Activated T-helper 17 cell treated with anti-CD3 and anti-CD28 coated beads, Interleukin-2, amount 50 U/mL, for 72 hours (primary cell): Measurements from ENCODE around the gene PARVB. TPM values are rescaled to one million over a fixed set of nuclear protein-coding genes. Genes with fewer than 3 reads are reported as not detected.
A peak's percentile ranks its signal among the peaks of the same experiment; 100 is the strongest.
"Not testable (repeated sequence)": the region's sequence is repeated elsewhere in the genome, so short reads cannot be mapped to it uniquely, and the experiment has no call there.

Experiments used
- ATAC-seq: fragments of 150-1000 bp; cut with Tn5 transposase; replicated peaks from 2 replicates; pipeline ENCODE4 v1.10.0; 2021; ENCODE audit warnings: mild to moderate bottlenecking, moderate library complexity
- H3K27ac Mint-ChIP-seq: one replicate; pipeline ENCODE4 v1.8.0; 2022; ENCODE audit warnings: mixed read lengths
- H3K27me3 Mint-ChIP-seq: one replicate; pipeline ENCODE4 v1.8.0; 2022; ENCODE audit warnings: mixed read lengths
- H3K36me3 Mint-ChIP-seq: one replicate; pipeline ENCODE4 v1.8.0; 2022; ENCODE audit warnings: low read depth, mild to moderate bottlenecking, mixed read lengths
- H3K4me1 Mint-ChIP-seq: one replicate; pipeline ENCODE4 v1.8.0; 2022; ENCODE audit warnings: mixed read lengths
- H3K4me3 Mint-ChIP-seq: one replicate; pipeline ENCODE4 v1.8.0; 2022; ENCODE audit warnings: mild to moderate bottlenecking, mixed read lengths
- H3K9me3 Mint-ChIP-seq: one replicate; pipeline ENCODE4 v1.8.0; 2022; ENCODE audit warnings: mixed read lengths
- total RNA-seq, 2 donors: library from RNA; stranded (reverse); gene quantifications; one replicate each; pipeline ENCODE4 v1.2.3, GENCODE V29; 2022

The PARVB gene
- total RNA-seq, 2 donors from 2014 or later: 50.2 to 66.1 TPM

GRCh38 chr22:44103735-44104480 lies 79.8 kb downstream of the PARVB start:
- Mint-ChIP-seq H3K27me3 (no peaks in the 10 kb centered on the region), H3K27ac (no peak overlapping the region), H3K4me3 (no peak overlapping the region), H3K9me3 (no peaks in the 10 kb centered on the region), H3K36me3 (peaks cover 7% of the 10 kb centered on the region), H3K4me1 (peaks cover 12% of the 10 kb centered on the region)
- no peak for ATAC-seq

DNA sequence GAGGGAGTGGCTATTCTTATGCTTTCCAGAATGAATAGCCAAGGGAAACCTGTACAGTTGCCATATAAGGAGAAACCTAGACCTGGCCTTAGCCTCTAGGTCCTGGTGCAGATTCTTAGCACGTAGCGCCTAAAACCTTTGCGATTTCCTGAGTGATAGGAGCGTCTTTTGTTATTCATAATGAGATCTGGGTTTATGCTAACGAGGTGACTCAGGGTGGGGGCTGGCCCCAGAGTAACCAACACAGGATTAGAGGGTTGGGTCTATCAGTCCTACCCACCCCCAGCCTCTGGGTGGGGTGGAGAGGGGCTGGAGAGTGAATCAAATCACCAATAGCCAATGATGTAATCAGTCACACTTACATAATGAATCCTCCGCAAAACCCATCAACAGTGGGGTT lies 83.2 kb downstream of the PARVB start:
- Mint-ChIP-seq H3K27ac (peak overlapping the region; percentile 66), H3K36me3 (peaks cover 2% of the 10 kb centered on the region), H3K4me1 (peaks cover 12% of the 10 kb centered on the region), H3K4me3 (peak overlapping the region; percentile 6), H3K27me3 (no peaks in the 10 kb centered on the region), H3K9me3 (no peaks in the 10 kb centered on the region)
- peak; percentile 97 for ATAC-seq

GRCh38 chr22:44108076-44108475 lies 84.0 kb downstream of the PARVB start:
- H3K4me1 Mint-ChIP-seq: peaks cover 12% of the 10 kb centered on the region
- peaks cover 4% of the 10 kb centered on the region for H3K36me3 Mint-ChIP-seq
- no peak for ATAC-seq
- no peaks in the 10 kb centered on the region for H3K9me3 Mint-ChIP-seq
- H3K4me3 Mint-ChIP-seq: no peak overlapping the region
- no peaks in the 10 kb centered on the region for H3K27me3 Mint-ChIP-seq
- no peak overlapping the region for H3K27ac Mint-ChIP-seq

DNA sequence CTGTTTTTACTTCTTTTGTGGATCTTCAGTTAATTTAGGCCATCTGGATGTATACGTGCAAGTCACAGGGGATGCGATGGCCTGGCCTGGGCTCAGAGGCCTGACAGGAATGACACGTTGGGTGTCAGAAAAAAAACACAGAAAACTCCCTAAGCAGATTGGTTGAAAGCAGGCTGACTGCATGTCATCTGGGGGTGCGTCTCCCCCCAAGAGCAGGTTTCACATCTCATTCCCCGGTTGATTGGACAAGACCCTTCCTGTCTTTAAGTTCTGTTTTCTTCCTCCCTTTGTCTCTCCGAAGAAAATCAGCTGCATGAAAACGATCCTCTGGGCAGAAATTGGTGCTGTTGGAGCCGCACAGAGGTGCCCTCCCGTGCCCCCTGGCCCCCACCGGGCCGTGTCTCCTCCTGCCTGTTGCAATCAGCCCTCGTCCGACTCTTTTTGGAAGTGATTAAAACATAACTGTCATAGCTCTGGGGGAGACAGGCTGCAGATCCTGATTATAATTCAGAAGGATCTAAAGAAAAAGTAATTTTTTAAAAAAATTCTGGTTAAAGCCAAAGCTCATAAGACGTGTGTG lies 84.8 kb downstream of the PARVB start:
- Mint-ChIP-seq H3K9me3 (no peaks in the 10 kb centered on the region), H3K4me3 (no peak overlapping the region), H3K4me1 (peaks cover 12% of the 10 kb centered on the region)

DNA sequence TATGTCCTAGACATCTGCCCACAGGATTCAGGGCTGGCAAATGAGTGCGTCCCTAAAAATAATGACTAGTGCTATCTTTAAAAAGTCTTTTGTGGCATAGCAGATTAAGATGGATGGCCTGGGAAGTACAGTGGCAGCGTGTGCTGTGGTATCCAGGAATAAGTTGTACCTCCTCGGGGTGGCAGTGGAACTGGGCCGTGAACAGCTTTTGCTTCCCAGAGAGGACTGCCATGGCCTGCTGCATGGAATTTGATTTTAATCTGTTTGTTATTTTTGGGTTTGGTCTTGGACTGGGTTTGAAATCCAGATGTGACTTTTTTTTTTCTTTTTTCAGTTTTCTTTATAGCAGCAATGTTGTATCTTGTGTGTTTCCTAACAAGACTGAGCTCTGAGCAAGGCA lies 85.3 kb downstream of the PARVB start:
- Mint-ChIP-seq H3K4me1 (peaks cover 12% of the 10 kb centered on the region), H3K36me3 (peaks cover 4% of the 10 kb centered on the region), H3K9me3 (no peaks in the 10 kb centered on the region), H3K27me3 (no peaks in the 10 kb centered on the region), H3K4me3 (no peak overlapping the region), H3K27ac (no peak overlapping the region)
- ATAC-seq: no peak

More for the DNA sequence above, 84.8 kb downstream of the PARVB start:
- ATAC-seq: no peak
- no peak overlapping the region for H3K27ac Mint-ChIP-seq
- H3K27me3 Mint-ChIP-seq: no peaks in the 10 kb centered on the region
- peaks cover 4% of the 10 kb centered on the region for H3K36me3 Mint-ChIP-seq

DNA sequence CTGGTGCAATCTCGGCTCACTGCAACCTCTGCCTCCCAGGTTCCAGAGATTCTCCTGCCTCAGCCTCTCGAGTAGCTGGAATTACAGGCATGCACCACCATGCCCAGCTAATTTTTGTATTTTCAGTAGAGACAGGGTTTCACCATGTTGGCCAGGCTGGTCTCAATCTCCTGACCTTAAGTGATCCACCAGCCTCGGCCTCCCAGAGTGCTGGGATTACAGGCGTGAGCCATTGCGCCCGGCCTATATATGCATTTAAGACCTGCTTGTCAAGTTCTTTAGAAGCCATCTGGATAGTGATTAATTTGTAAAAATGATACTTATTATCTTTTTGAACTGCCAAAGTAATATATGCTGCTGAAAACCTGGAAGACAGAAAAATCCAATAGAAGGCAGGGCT lies 86.6 kb downstream of the PARVB start:
- H3K36me3 Mint-ChIP-seq, H3K27me3 Mint-ChIP-seq, H3K9me3 Mint-ChIP-seq, ATAC-seq, H3K27ac Mint-ChIP-seq, H3K4me3 Mint-ChIP-seq: not testable (repeated sequence)
- H3K4me1 Mint-ChIP-seq: peaks cover 12% of the 10 kb centered on the region

DNA sequence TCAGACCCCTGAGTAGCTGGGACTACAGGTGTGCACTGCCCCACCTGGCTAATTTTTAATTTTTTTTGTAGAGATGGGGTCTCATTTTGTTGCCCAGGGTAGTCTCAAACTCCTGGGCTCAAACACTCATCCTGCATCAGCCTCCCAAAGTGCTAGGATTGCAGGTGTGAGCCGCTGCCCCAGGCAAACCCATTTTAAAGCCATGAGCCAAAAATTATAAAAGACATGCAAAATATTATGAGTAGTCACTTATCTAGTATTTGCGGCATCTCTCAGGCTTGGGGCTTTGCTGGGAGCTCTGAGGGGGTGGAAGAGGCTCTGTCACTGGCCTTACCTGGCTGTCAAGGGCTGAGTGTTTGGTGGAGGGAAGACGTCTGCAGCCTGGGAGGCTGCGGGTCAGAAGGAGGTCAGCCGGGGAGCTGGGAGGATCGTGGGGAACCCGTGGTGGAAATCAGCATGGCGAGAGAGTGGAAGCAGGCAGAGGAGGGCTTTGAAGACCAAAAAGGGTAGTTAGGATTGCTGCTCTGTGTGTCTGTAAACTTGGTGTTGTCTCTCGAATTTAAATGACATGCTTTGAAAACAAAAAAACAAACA lies 87.6 kb downstream of the PARVB start:
- H3K4me1 Mint-ChIP-seq: peaks cover 13% of the 10 kb centered on the region
- no peak overlapping the region for H3K27ac Mint-ChIP-seq

DNA sequence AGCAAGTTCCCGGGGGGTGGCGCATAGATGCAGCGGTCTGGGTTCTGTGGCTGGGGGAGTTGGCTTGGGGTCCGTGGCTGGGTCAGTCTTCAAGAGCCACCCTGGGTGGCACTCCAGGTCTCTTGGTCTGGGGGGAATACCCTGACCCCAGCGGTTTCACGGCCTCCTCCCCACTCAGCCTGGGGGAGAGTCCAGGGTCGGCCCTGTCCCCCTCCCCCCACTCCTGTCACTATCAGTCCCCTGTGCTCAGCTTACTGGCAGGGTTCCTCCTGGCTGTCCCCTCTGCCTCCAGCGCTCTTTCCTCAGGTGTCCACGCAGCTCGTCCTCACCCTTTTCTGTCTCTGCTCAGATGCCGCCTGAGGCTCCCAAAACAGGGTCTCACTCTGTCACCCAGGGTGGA lies 88.1 kb downstream of the PARVB start:
- ATAC-seq: no peak
- Mint-ChIP-seq H3K27ac (no peak overlapping the region), H3K9me3 (no peaks in the 10 kb centered on the region), H3K4me1 (peaks cover 9% of the 10 kb centered on the region), H3K36me3 (peaks cover 4% of the 10 kb centered on the region), H3K4me3 (no peak overlapping the region), H3K27me3 (no peaks in the 10 kb centered on the region)

More for the DNA sequence above, 87.6 kb downstream of the PARVB start:
- no peak for ATAC-seq
- H3K27me3 Mint-ChIP-seq: no peaks in the 10 kb centered on the region
- no peaks in the 10 kb centered on the region for H3K9me3 Mint-ChIP-seq
- no peak overlapping the region for H3K4me3 Mint-ChIP-seq
- H3K36me3 Mint-ChIP-seq: peaks cover 4% of the 10 kb centered on the region

DNA sequence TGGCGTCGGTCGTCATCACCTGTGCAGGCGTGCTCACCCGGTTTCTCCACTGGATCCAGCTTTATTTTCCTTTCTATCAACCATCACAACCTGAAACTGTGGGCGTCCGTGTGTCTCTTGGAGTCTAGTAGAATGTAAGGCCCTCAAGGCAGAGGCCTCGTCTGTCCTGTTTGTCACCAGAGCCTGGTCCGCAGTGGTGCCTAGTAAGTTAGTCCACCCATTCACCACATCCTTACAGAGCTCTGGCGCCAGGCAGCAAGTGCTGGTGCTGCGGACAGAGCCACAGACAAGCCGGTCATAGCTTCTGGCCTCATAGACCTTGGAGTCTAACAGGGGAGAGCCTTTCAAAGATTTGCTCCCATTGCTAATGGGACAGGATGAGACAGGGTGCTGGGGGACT lies 92.2 kb downstream of the PARVB start:
- ATAC-seq: no peak
- peaks cover 6% of the 10 kb centered on the region for H3K4me1 Mint-ChIP-seq
- H3K27me3 Mint-ChIP-seq: no peaks in the 10 kb centered on the region
- H3K27ac Mint-ChIP-seq: no peak overlapping the region
- H3K9me3 Mint-ChIP-seq: no peaks in the 10 kb centered on the region
- peaks cover 27% of the 10 kb centered on the region for H3K36me3 Mint-ChIP-seq
- no peak overlapping the region for H3K4me3 Mint-ChIP-seq

DNA sequence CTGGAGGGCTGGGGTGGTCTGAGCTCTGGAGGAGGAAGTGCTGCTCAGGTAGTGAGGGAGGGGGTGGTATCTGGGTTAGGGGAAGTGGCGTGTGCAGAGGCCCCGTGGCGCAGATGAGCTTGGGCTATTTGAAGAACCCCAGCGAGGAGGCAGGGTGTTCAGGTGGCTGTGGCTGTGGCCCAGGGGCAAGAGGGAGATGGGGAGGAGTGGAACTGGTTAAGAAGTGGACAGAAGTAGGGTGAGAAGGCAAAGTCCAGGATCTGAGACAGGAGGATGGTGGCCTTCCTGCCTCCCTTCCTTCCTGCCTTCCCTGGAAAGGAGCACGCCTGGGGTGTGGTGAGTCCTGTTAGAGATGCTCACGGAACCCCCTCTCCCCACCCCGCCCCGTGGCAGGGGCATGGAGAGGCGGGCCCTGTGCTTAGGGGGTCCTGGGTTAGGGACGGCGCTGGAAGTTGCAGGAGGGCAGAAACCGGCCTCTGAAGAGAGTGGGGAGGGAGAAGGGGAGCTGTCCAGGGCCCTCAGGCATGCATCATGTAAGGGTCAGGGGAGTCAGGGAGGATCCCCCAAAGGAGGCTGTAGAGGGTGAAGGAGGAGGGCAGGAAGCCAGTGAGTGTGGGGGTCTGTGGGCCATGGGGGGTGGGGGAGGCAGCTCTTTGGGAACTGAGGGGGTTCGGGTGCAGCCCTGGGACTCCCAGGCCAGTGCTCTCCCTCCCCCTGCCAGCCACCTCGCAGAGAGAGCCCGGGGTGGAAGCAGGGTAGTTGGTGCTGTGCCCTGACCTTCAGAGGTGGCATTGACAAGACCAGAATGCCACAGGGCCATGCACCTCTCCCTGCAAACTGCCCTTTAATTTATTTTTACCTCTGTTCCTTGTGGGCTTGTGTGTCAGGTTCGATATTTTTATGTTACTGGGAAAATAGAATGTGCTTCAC lies 92.9 kb downstream of the PARVB start:
- Mint-ChIP-seq H3K27me3 (no peaks in the 10 kb centered on the region), H3K9me3 (no peaks in the 10 kb centered on the region), H3K36me3 (peaks cover 31% of the 10 kb centered on the region), H3K4me3 (no peak overlapping the region), H3K4me1 (peaks cover 6% of the 10 kb centered on the region), H3K27ac (no peak overlapping the region)
- ATAC-seq: no peak

DNA sequence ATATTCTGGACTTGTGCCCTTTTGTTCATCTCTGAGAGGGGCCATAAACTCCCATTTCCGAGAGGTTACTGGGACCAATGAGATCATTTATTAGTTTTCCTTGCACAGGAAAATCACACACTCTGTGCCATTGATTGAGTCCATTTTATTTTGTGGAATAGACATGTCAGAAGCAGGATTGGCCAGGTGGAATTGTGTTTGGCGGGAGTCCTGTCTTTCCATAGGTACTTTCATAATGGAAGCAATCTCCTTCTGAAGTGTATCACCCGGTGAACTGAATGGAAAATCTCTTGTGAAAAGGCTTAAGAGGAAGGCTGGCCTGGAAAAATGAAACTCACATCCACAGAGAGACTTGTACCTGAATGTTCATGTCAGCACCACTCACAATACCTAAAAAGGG lies 93.6 kb downstream of the PARVB start:
- Mint-ChIP-seq H3K27ac (no peak overlapping the region), H3K36me3 (peaks cover 32% of the 10 kb centered on the region), H3K27me3 (no peaks in the 10 kb centered on the region), H3K4me3 (no peak overlapping the region), H3K9me3 (no peaks in the 10 kb centered on the region), H3K4me1 (peaks cover 6% of the 10 kb centered on the region)
- ATAC-seq: no peak

DNA sequence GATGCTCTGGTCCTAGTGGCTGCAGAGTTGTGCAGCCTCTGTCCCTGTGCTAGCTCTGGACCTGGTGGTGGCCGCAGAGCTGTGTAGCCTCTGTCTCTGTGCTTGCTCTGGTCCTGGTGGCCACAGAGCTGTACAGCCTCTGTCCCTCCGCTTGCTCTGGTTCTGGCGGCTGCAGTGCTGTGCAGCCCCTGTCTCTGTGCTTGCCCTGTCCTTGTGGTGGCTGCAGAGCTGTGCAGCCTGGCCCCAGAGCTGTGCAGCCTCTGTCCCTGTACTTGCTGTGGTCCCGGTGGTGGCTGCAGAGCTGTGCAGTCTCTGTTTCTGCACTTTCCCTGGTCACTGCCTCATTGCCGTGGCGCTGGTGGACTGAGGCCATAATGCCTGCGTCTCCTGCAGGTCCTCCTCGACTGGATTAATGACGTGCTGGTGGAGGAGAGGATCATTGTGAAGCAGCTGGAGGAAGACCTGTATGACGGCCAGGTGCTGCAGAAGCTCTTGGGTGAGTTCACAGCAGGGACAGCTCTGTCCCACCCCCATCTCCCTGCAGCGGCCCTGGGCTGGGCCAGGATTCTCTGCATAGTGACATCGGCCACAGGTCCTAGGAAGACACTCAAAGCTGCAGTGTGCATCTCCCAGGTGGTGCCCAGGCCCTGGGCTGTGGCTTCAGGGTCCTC lies 94.7 kb downstream of the PARVB start:
- H3K9me3 Mint-ChIP-seq: no peaks in the 10 kb centered on the region
- no peak overlapping the region for H3K4me3 Mint-ChIP-seq
- peaks cover 6% of the 10 kb centered on the region for H3K4me1 Mint-ChIP-seq
- no peak overlapping the region for H3K27ac Mint-ChIP-seq
- ATAC-seq: no peak
- peaks cover 33% of the 10 kb centered on the region for H3K36me3 Mint-ChIP-seq
- no peaks in the 10 kb centered on the region for H3K27me3 Mint-ChIP-seq

DNA sequence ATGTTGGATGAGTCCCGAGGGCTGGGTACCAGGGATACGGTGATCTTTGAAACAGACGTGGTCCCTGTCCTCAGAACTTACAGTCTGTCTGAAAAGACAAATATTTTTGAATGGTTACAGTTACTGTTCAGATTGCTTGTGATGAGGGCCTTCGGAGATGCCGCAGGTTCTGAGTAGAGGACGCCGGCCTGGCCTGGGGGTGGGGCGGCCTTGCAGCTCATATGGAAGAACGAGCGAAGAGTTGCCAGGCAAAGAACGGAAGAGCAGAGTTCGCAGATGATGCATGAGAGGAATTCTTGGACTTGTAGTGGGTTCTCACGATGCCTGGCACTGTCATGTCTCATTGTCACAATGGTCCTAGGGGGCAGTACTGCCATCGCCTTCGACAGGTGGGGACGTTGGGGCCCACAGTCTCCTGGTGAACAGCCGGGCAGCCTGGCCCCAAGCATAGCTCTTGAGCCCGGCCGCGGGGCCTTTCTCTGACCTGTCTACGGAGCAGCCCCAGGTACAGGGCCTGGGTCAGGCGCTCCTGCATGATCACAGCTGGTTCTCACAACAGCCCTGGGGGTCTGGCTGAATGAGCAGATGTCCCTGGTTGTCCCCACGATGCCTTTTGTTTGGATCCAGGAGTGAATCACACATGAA lies 95.7 kb downstream of the PARVB start:
- no peak for ATAC-seq
- H3K36me3 Mint-ChIP-seq: peaks cover 36% of the 10 kb centered on the region
- H3K9me3 Mint-ChIP-seq: no peaks in the 10 kb centered on the region
- no peak overlapping the region for H3K4me3 Mint-ChIP-seq
- H3K4me1 Mint-ChIP-seq: peaks cover 6% of the 10 kb centered on the region
- H3K27ac Mint-ChIP-seq: no peak overlapping the region
- H3K27me3 Mint-ChIP-seq: no peaks in the 10 kb centered on the region
